SIG-M5 treated with dmso at 0.1 percent for 504 hours (cell line): ENCODE results near the gene GRAMD1A.
A peak's percentile ranks its signal among the peaks of the same experiment; 100 is the strongest.
"Not testable (repeated sequence)": the region's sequence is repeated elsewhere in the genome, so short reads cannot be mapped to it uniquely, and the experiment has no call there.

Experiments
- DNase-seq: peaks from one replicate; lab custom pipeline; 2025; ENCODE audit not compliant: unreplicated experiment; lab: John Stamatoyannopoulos, UW

GRAMD1A gene

DNA sequence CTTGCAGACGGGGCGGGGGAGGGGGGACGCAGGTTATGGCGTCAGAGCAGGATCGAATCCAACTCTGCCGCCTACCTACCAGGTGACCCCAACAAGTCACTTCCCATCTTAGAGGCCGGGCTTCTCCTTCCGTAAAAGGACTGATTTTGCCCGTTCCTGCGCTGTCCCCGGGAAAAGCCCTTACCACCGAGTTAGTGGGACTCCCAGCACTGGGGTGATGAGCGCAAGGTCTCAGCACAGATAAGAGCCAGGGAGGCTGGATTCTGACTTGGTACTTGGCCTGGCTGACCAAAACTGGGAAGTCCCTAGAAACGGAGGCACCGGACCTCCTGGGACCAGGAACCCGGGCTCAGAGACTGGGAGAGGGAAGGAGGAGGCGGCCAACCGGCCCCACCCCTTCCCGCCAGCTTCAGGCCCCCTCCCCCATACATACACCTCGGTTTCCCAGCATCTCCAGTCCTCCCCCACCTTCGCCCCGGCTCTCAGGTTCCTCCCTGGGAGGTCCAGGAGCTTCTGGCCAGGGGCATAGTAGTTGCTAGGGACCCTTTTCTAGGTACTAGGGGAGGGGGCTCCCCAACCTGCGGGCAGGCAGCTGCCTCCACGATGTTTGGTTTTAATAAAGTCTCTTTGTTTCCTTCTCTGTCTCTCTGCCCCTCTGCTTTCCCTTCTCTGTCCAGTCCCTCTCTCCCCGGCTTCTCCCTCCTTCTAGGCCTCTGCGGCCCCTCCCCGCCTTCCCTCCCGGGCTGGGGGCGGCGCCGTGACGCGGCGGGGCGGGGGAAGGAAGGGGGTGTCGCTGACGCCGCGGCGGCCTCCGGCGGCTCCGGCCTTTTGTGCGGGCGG, at the start of gene GRAMD1A:
Gene GRAMD1A, plus strand, starts transcription at position 826 of the 840 bp plus-strand sequence. CDS start 156 bp downstream, outside the sequence.
- peak; percentile 67 for DNase-seq

DNA sequence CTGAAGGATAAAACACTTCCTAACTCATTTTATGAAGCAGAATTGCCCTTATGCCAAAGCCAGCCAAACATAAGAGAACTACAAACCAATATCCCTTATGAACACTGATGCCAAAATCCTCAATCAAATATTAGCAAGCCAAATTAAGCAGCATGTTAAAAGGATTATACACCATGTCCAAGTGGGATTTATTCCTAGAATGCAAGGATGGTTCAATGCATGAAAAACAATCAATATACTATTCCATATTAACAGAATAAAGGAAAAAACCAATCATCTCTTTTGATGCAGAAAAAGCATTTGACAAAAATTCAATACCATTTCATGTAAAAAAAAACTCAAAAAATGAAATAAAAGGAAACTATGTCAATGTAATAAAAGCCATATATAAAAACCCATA, 47.0 kb upstream of the GRAMD1A start:
- no peak for DNase-seq

DNA sequence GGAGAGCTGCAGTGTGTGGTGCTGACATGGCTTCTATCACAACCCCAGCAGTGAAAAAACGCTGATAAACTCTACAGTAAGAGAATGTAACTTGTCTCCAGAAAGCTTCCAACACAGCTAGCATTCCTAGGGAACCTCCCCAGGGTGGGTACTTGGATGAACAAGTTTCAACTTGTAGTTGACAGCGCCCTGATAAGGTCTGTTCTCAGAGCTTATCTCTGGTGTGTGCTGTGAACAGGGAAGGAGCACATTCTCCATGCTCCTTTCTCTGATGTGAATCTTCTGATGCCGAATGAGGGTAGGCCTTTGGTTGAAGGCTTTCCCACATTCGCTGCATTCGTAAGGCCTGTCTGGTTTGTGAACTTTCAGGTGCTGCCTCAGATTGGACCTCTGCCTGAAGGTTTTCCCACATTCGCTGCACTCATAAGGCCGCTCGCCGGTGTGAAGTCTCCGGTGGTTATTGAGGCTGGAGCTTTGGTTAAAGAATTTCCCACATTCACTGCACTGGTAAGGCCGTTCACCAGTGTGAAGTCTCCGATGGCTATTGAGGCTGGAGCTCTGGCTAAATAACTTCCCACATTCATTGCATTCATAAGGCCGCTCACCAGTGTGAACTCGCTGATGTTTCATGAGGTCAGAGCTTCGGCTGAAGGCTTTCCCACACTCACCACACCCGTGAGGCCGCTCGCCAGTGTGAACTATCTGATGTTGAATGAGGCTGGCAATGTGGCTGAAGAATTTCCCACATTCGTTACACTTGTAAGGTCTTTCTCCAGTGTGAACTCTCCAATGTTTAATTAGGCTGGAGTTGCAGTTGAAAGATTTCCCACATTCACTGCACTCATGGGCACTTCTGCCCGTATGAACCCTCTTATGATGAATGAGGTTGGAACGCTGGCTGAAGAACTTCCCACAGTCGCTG, 42.0 kb upstream of the GRAMD1A start:
- DNase-seq, result no peak

DNA sequence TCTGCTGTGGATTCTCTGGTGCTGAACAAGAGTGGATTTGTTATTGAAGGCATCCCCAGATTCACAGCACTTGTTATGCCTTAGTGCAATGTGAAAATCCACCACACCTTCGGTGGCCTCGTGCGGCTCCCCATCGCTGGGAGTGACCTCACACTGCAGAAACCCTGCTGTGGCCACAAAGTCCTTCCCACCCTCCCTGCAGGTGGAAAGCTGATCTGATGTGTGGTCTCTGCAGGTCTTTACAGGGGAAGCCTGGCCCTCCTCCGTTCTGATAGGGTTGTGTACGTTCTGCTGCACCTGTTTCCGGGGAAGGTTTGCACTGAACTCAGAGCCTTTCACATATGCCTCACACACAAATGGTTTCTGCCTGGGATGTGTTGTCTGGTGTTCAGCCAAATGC, 41.1 kb upstream of the GRAMD1A start:
- DNase-seq, result no peak

DNA sequence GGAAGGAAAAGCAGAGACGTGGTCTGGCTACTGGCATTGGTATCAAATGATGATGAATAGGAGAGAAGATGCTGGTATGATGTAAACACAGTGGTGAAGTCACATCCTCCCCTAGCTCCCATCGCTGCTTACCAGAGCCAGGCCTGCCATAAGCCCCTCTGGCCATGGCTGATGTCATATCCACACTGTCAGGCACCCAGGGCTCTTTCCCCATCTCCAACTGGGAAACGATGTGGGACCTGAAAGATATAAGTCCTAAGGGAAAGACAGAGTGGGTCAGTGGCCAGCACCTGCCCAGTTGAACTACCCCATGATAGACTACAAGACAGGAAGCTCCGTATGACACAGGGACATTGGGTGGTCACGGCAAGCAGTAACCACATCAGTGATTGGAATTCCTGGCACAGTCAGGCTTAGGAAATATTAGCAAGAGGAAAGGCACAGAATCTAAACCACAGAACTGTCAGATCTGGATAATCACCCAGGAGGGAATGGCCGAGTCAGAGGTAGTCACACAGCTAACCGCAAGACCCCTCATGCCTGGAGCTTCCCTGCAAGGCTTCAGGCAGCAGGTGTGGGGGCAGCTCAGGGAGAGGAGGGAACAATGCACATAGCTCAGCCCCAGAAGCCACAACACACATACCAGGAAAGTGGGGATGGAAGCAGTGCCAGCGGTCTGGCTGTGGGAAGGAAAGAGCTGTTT, 39.9 kb upstream of the GRAMD1A start:
- DNase-seq, result no peak

DNA sequence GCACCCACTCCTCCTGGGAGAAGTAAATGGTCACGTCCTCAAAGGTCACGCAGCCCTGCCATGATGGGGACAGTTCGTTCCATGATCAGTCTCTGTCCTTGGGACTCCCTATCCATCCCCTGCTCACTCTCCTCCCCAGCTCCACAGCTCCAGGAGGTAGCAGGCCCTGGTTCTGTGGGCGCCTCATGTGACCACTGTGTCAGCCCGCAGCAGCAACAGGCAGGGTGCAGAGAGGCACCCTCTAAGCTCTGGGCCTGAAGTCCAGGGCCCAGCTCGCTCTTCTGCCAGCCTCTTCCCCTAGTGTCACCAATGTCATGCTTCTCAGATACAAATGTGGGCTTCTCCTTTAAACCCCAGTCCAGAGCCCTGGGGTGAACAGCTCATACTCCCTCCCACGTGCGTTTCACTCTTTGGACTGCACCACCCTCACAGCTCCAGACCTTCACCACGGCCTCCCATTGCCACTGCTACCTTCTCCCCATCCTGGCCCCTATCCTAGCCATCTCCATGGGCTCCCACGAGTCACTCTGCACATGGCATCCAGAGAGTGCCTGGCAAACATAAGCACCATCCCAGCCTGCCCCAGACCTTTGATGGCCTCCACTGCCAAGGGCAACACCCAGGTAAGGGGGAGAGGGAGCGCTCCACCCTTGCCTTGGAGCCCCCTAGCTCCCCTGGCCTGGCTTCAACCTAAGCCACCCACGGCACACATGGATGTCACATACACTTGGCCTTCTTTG, 39.0 kb upstream of the GRAMD1A start:
- no peak for DNase-seq

DNA sequence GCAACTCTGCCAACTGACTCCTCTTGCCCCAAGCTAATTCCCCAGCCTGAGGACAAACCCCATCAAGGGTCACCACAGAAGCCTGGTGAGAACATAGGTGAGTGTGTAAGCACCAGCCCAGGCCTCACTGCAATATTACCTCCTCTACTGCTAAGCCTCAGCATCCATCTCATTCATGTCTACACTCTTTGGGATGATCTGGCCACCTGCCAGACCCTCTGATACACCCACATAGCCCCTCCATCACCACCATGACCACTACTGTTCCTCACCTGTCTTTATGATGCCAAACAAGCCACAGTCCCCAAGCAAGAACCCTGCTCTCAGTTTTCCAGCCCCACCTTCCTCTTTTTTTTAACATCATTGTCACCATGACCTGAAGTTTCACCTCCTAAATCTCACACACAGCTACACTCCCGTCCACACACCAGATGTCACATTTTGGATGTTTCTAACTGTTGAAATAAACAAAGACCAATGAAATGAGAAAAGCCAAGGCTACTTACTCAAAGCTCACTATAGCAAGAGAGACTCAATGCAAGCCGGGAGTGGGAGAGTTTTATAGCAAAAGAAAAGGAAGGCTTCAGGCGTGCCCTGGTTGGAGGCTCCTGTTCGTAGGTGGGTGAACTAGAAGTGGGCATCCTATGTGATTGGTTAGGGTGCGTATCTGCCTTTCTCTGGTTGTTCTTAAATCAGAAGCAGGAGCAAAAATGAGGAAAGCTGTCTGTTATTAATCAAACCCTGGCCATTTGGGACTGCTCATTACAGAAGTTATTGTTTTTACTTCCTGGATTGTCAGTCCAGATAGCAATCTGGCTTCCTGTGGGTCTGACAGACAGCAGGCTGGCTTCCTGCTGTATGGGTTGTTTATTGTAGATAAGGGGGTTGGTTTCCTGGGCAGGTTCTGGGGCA, 38.1 kb upstream of the GRAMD1A start:
- no peak for DNase-seq

DNA sequence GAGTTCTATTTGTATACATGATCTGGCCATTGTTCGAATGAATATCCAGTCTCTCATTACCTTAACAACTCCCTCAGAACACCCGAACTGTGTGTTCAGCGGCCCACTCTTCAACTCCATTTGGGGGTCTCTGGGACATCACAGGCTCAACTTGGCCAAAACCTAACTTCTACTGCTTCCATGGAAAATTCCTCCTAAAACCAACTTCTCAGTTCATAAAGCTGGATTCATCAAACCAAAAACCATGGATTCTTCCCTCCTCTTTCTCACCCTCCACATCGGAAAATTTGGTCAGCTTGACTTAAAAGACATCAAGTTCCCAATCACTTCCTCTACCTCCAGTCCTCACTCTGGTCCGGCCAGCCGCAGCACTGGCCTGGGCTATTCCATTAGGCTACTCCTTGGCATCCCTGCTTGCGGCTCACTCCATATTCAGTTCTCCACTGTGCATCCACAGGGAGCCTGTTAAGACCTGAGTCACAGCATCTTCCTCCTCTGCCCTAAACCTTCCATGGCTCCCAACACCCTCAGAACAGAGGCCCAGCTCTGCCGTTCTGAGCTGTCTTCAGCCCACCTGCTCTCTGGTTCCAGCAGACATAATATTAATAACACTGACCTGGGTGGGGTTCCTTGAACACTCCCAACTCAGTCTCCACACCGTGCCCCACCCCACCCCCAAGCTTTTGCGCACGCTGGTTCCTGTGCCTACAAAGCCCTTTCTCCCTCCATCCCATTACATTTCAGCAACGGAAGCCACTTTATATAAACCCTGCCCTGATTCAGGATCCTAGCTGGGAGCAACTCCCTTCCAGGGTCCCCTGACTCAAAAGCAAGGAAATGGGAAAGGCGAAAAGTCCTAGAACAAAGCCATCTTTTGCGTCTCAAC, 37.2 kb upstream of the GRAMD1A start:
- no peak for DNase-seq

DNA sequence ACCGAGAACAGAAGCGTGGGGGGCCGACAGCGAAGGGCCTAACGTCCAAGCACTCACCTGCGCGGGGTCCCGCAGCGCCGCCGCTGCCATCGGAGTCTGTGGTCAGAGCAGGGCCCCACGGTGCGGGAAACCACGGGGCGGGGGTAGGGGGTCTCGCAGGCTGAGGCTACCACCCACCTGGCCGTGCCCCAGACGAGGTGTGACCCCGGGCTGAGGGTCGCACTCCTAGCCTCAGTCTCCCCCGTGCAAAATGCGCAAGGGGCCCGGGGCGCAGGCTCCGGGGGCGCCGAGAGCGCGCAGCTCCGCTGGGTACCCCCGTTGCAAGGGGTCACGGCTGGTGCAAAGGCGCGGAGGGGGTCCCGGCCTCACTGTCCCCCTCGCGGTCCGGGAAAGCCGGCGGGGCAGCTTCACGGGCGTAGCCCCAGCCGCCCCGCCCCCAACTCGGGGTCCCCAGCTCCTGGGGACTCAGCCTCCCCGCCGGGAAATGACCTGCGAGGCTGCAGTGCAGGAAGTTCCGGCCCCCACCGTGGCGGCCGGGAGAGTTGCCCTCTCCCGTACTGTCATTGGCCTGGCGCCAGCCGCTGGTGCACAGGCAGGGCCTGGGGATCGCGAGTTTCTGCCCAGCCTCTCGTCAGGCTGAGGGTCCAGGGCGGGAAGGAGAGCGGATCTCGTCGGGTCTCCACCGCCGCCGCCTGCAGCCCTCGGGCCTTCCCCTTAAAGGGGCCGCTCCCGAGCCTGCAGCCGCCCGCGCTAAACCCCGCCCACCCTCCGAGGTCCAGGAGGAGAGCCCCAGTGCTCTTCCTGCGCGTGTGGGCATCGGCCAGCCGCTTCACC, 36.3 kb upstream of the GRAMD1A start, which contains the start of gene ZNF792:
Gene ZNF792, minus strand, starts transcription at position 657 of the 834 bp plus-strand sequence. Its CDS starts 567 bp downstream, at position 90.
- no peak for DNase-seq

DNA sequence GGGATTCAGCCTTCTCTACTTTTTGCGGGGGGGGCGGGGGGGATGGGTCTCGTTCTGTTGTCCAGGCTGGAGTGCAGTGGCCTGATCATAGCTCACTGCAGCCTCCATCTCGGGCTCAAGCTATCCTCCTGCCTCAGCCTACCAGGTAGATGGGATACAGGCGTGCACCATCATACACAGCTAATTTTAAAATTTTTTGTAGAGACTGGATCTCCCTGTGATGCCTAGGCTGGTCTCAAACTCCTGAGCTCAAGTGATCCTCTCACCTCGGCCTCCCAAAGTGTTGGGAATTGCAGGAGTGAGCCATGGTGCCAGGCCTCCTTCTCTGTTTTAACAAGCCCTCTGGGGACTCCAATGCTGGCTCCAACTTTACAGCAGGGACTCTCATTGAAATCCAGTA, 35.5 kb upstream of the GRAMD1A start:
- DNase-seq, result no peak

DNA sequence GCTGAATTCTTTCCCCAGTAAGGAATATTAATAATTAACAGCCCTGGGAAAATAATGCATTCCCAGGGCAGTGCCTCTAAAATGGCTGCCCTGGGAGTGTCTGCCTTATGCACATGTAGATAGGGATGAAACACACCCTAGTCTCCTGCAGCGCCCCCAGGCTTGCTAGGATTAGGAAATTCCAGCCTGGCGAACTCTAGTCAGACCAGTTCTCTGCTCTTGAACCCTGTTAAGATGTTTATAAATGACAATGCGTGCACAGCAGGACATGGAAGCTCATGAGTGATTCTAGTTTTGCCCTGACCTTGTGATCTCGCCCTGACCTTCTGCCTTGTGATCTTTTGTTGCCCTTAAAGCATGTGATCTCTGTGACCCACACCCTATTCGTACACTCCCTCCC, 34.6 kb upstream of the GRAMD1A start:
- not testable (repeated sequence) for DNase-seq

DNA sequence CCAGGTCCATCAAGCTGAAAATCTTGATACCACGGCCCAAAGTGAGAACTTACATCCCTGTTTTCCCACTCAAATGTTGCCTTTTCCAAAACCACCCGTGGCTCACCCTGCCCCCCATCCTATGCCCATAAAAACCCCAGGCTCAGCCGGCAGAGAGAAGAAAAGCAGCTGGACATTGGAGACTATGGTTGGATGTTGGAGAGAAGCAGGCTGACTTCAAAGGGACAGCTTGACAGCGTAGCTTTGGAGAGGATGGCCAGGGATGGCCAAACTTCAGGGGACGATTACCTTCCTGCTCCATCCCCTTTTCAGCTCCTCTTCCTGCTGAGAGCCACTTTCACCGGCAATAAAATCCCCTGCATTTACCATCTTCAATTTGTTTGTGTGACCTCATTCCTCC, 32.6 kb upstream of the GRAMD1A start:
- DNase-seq, result no peak

DNA sequence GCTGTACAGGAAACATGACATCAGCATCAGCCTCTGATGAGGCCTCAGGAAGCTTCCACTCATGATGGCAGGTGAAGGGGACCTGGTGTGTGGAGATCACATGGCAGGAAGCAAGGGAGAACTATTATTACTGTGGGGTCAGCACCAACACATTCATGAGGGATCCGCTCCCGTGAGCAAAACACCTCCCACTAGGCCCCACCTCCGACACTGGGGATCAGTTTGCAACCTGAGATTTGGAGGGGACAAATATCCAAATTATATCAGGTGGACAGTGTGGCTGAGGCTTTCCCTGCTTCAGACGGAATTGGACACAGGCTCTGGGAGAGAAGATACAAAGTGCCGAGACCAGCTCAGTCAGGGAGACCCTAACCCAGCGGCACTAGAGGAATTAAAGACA, 30.4 kb upstream of the GRAMD1A start:
- DNase-seq, result no peak

DNA sequence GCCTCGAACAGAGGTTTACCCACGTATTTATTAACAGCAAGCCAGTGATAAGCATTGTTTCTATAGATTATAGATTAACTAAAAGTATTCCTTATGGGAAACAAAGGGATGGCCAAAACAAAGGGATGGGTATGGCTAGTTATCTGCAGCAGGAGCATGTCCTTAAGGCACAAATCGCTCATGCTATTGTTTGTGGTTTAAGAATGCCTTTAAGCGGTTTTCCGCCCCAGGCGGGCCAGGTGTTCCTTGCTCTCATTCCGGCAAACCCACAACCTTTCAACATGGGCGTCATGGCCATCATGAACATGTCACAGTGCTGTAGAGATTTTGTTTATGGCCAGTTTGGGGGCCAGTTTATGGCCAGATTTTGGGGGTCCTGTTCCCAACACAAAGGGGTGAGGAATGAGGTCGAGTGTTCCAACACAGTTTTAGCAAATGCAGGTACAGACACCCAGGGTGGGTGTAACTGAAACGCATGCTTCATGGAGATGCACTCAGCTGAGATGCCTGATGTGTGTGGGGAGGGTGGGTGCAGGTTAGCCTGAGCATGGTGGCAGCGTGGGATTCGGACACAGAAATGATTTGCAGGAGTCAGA, 29.8 kb upstream of the GRAMD1A start:
- DNase-seq, result not testable (repeated sequence)

DNA sequence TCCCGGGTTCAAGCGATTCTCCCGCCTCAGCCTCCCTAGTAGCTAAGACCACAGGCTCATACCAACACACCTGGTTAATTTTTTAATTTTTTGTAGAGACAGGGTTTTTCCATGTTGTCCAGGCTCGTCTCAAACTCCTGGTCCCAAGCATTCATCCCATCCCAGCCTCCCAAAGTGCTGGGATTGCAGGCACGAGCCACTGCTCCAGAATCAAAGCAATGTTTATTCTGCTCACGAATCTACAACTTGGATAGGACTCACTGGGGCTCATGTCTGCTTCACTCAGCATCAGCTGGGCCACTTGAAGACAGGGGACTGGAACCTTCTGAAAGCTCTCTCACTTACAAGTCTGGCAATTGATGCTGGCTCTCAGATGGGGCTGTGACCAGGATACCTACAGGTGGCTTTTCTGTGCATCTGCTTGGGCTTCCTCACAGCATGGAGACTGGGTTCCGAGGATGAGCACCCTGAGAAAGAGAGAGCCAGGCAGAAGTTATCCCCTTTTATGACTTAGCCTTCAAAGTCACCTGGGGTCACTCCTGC, 27.9 kb upstream of the GRAMD1A start:
- DNase-seq, result no peak

DNA sequence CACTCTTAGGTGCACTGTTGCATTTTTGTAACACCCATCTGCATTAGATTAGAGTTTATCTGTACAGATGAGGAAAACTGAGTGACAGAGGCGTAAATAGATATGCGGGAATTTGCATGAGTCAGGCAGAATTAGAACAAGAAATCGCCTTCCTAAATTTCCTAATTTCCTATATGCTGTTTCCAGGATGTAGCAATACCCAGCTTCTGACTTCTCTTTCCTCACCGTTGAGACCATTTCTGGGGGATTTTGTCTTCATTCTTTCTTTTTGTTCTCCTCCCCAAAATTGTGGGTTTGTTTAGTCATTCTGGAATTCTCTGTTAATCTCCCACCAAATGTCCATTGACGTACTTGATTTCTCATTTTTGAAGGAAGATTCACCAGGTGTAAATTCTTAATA, 25.5 kb upstream of the GRAMD1A start:
- DNase-seq, result no peak

DNA sequence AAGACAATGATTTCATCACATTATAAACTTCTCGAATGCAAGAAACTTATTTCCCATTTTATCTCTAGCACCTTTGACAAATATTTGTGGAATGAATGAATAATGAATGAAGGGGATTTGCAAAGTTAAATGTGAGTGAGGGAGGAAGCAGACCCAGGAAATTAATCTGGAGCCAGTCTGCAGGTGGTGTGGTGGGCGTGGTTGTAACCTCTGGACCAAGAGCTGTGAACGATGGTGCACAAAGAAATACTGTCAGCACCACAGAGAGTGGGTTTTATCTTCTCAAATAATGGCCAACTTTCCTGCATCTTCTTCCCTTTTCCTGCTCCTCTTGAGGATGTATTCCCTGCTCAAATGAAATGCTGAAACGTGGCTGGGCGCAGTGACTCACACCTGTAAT, 25.1 kb upstream of the GRAMD1A start:
- no peak for DNase-seq
